Measurements from ENCODE around the gene IPO9. TPM values are rescaled to one million over a fixed set of nuclear protein-coding genes. Genes with fewer than 3 reads are reported as not detected.

The IPO9 gene
- polyA plus RNA-seq, 4 donors = 7.0 to 26.0 (median 12.3) TPM

DNA sequence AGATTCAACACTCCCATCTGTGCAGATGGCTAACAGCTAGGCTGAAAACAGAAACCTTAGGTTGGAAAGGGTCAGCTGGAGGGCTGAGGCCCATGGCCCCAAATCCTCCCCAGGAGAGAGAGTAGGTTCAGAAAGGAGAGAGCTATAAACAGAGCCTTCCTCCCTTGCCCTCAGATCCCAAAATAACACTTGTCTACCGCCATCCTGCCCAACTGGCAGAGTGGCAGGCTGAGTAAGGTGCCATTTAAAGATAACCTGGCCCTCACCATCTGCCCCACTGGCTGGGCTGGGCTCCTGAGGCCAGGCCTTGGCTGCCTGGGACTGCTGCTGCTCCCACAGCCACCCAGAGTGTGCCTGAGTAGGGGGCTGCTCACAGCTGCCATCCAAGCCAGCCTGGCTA lies 55.5 kb downstream of the IPO9 start:
- Histone ChIP-seq H3K4me3 (ENCODE audit: low read depth in 1 of 3, low read length in 3 of 3) (no peak overlapping the region), H3K4me1 (ENCODE audit: control insufficient read depth in 3 of 3, insufficient read depth in 2 of 3, low read depth in 1 of 3, low read length in 2 of 3) (peaks cover 0 to 12% (median 0%) of the 10 kb centered on the region in 3 donors), H3K27ac (ENCODE audit: low read depth in 1 of 3, low read length in 2 of 3) (no peak overlapping the region), H3K9me3 (ENCODE audit: control insufficient read depth in 2 of 2, insufficient read depth in 1 of 2, low read depth in 1 of 2, low read length in 1 of 2) (no peaks in the 10 kb centered on the region), H3K27me3 (ENCODE audit: control insufficient read depth in 3 of 3, insufficient read depth in 3 of 3, low read length in 3 of 3) (peaks cover 0 to 48% (median 0%) of the 10 kb centered on the region in 3 donors), H3K36me3 (ENCODE audit: control insufficient read depth in 3 of 3, insufficient read depth in 2 of 3, low read depth in 1 of 3, low read length in 3 of 3) (no peaks in the 10 kb centered on the region)
- 14 to 45% (median 17%) methylated on average over 1 of the region's 1 CpG for WGBS, 3 donors
- no peak for DNase-seq
- FAIRE-seq = no peak

- no peak for DNase-seq
- H3K4me1 ChIP-seq (ENCODE audit: control insufficient read depth in 3 of 3, insufficient read depth in 2 of 3, low read depth in 1 of 3, low read length in 2 of 3) = peaks cover 0 to 15% (median 0%) of the 10 kb centered on the region in 3 donors
- no peak overlapping the region for H3K27ac ChIP-seq (ENCODE audit: low read depth in 1 of 3, low read length in 2 of 3)
- whole genome bisulfite sequencing, 3 donors = 83 to 90% (median 84%) methylated on average over 6 of the region's 6 CpGs
- FAIRE-seq = no peak
- H3K4me3 ChIP-seq (ENCODE audit: low read depth in 1 of 3, low read length in 3 of 3) = no peak overlapping the region
- H3K9me3 ChIP-seq (ENCODE audit: control insufficient read depth in 2 of 2, insufficient read depth in 1 of 2, low read depth in 1 of 2, low read length in 1 of 2) = no peaks in the 10 kb centered on the region
- H3K36me3 ChIP-seq (ENCODE audit: control insufficient read depth in 3 of 3, insufficient read depth in 2 of 3, low read depth in 1 of 3, low read length in 3 of 3) = no peaks in the 10 kb centered on the region
- peaks cover 0 to 57% (median 2%) of the 10 kb centered on the region in 3 donors for H3K27me3 ChIP-seq (ENCODE audit: control insufficient read depth in 3 of 3, insufficient read depth in 3 of 3, low read length in 3 of 3)
Observed at GRCh38 chr1:201885531-201886075, 56.6 kb downstream of the IPO9 start.

GRCh38 chr1:201886103-201886885 lies 57.3 kb downstream of the IPO9 start:
- peaks cover 0 to 63% (median 2%) of the 10 kb centered on the region in 3 donors for H3K27me3 ChIP-seq (ENCODE audit: control insufficient read depth in 3 of 3, insufficient read depth in 3 of 3, low read length in 3 of 3)
- H3K36me3 ChIP-seq (ENCODE audit: control insufficient read depth in 3 of 3, insufficient read depth in 2 of 3, low read depth in 1 of 3, low read length in 3 of 3) = no peaks in the 10 kb centered on the region
- WGBS, 3 donors = 80 to 88% (median 81%) methylated on average over 9 of the region's 9 CpGs
- no peak overlapping the region for H3K27ac ChIP-seq (ENCODE audit: low read depth in 1 of 3, low read length in 2 of 3)
- H3K4me3 ChIP-seq (ENCODE audit: low read depth in 1 of 3, low read length in 3 of 3) = no peak overlapping the region
- H3K4me1 ChIP-seq (ENCODE audit: control insufficient read depth in 3 of 3, insufficient read depth in 2 of 3, low read depth in 1 of 3, low read length in 2 of 3) = peaks cover 0 to 15% (median 0%) of the 10 kb centered on the region in 3 donors
- FAIRE-seq (no peak), DNase-seq (no peak)
- H3K9me3 ChIP-seq (ENCODE audit: control insufficient read depth in 2 of 2, insufficient read depth in 1 of 2, low read depth in 1 of 2, low read length in 1 of 2) = no peaks in the 10 kb centered on the region

DNA sequence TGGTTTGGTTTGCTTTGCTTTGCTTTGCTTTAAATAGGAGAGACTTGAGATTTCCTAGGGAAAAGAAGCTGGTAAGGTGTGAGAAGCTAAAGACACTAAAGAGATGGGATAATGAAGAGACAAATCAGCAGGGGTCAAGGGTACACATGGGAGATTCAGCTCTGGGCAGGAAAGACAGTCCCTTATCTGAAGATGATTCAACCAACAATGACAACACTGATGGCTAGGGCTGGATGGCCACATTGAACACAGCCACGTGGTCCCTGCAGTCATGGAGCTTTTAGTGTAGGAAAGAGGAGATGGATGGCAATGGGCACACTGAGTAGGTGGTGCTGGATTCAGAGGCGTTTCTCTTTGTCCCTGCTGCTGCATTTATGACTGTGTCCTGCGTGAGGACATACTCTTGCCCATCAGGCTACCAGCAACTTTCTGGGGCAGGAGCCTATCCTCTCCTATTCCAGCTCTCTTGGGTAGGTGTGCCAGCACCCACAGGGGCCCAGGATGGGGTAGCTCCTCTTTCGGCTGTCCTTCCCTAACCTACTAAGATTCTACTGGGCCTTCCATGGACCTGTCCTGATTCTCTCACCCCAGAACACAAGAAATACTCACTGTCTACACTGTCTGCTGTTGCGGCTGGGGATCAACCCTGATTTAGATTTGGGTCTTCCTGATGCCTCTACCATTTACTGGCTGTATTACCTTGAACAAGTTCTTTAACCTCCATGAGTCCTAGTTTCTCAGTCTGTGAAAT lies 58.3 kb downstream of the IPO9 start:
- H3K36me3 ChIP-seq (ENCODE audit: control insufficient read depth in 3 of 3, insufficient read depth in 2 of 3, low read depth in 1 of 3, low read length in 3 of 3) = peaks cover 0 to 4% (median 0%) of the 10 kb centered on the region in 3 donors
- no peaks in the 10 kb centered on the region for H3K9me3 ChIP-seq (ENCODE audit: control insufficient read depth in 2 of 2, insufficient read depth in 1 of 2, low read depth in 1 of 2, low read length in 1 of 2)
- peaks cover 0 to 68% (median 2%) of the 10 kb centered on the region in 3 donors for H3K27me3 ChIP-seq (ENCODE audit: control insufficient read depth in 3 of 3, insufficient read depth in 3 of 3, low read length in 3 of 3)
- 62 to 81% (median 76%) methylated on average over 5 of the region's 5 CpGs for WGBS, 3 donors
- no peak for DNase-seq
- peaks cover 0 to 15% (median 0%) of the 10 kb centered on the region in 3 donors for H3K4me1 ChIP-seq (ENCODE audit: control insufficient read depth in 3 of 3, insufficient read depth in 2 of 3, low read depth in 1 of 3, low read length in 2 of 3)
- H3K27ac ChIP-seq (ENCODE audit: low read depth in 1 of 3, low read length in 2 of 3) = no peak overlapping the region
- FAIRE-seq = no peak
- H3K4me3 ChIP-seq (ENCODE audit: low read depth in 1 of 3, low read length in 3 of 3) = no peak overlapping the region

- peaks cover 0 to 70% (median 2%) of the 10 kb centered on the region in 3 donors for H3K27me3 ChIP-seq (ENCODE audit: control insufficient read depth in 3 of 3, insufficient read depth in 3 of 3, low read length in 3 of 3)
- H3K9me3 ChIP-seq (ENCODE audit: control insufficient read depth in 2 of 2, insufficient read depth in 1 of 2, low read depth in 1 of 2, low read length in 1 of 2) = no peaks in the 10 kb centered on the region
- H3K36me3 ChIP-seq (ENCODE audit: control insufficient read depth in 3 of 3, insufficient read depth in 2 of 3, low read depth in 1 of 3, low read length in 3 of 3) = peaks cover 0 to 4% (median 0%) of the 10 kb centered on the region in 3 donors
- peak within 1 kb of the TSS; percentile 55 to 58 (median 58) for H3K4me3 ChIP-seq (ENCODE audit: low read depth in 1 of 3, low read length in 3 of 3)
- peaks cover 0 to 15% (median 0%) of the 10 kb centered on the region in 3 donors for H3K4me1 ChIP-seq (ENCODE audit: control insufficient read depth in 3 of 3, insufficient read depth in 2 of 3, low read depth in 1 of 3, low read length in 2 of 3)
- FAIRE-seq (no peak), DNase-seq (peak; percentile 32 to 57)
- H3K27ac ChIP-seq (ENCODE audit: low read depth in 1 of 3, low read length in 2 of 3) = no peak within 1 kb of the TSS
- WGBS, 3 donors = 5 to 10% (median 10%) methylated on average over 36 to 49 of the region's 49 CpGs
Observed at GRCh38 chr1:201888282-201889089, 59.5 kb downstream of the IPO9 start, which contains the start of gene SHISA4. Gene SHISA4, plus strand, starts transcription at chr1:201888898. Its CDS starts 97 bp downstream, at chr1:201888995.

- 19 to 24% (median 21%) methylated on average over 28 to 33 of the region's 33 CpGs for WGBS, 3 donors
- Histone ChIP-seq H3K27me3 (ENCODE audit: control insufficient read depth in 3 of 3, insufficient read depth in 3 of 3, low read length in 3 of 3) (peaks cover 0 to 69% (median 2%) of the 10 kb centered on the region in 3 donors), H3K4me3 (ENCODE audit: low read depth in 1 of 3, low read length in 3 of 3) (peak overlapping the region; percentile 55 to 58 (median 58)), H3K9me3 (ENCODE audit: control insufficient read depth in 2 of 2, insufficient read depth in 1 of 2, low read depth in 1 of 2, low read length in 1 of 2) (no peaks in the 10 kb centered on the region), H3K36me3 (ENCODE audit: control insufficient read depth in 3 of 3, insufficient read depth in 2 of 3, low read depth in 1 of 3, low read length in 3 of 3) (peaks cover 0 to 4% (median 0%) of the 10 kb centered on the region in 3 donors), H3K4me1 (ENCODE audit: control insufficient read depth in 3 of 3, insufficient read depth in 2 of 3, low read depth in 1 of 3, low read length in 2 of 3) (peaks cover 0 to 15% (median 0%) of the 10 kb centered on the region in 3 donors), H3K27ac (ENCODE audit: low read depth in 1 of 3, low read length in 2 of 3) (no peak overlapping the region)
- DNase-seq (no peak), FAIRE-seq (no peak)
Observed at GRCh38 chr1:201889090-201889968, 60.4 kb downstream of the IPO9 start.

DNA sequence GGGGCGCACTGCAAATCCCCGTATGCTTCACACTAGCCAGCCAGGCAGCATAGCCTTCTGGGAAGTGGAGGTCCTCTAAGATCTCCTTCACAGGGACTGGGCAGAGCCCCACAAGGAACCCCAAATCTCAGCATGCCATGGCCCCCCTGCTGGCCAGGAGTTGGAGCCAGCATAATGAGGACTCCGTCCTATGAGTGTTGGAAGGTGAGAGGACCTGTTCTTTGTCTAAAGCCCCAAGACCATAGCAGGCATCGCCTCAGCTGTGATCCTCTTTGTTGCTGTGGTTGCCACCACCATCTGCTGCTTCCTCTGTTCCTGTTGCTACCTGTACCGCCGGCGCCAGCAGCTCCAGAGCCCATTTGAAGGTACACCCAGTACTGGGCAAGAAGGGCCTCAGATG lies 61.3 kb downstream of the IPO9 start:
- WGBS, 3 donors = 86 to 90% (median 89%) methylated on average over 7 of the region's 7 CpGs
- Histone ChIP-seq H3K4me1 (ENCODE audit: control insufficient read depth in 3 of 3, insufficient read depth in 2 of 3, low read depth in 1 of 3, low read length in 2 of 3) (peaks cover 0 to 15% (median 0%) of the 10 kb centered on the region in 3 donors), H3K36me3 (ENCODE audit: control insufficient read depth in 3 of 3, insufficient read depth in 2 of 3, low read depth in 1 of 3, low read length in 3 of 3) (peaks cover 0 to 4% (median 0%) of the 10 kb centered on the region in 3 donors), H3K9me3 (ENCODE audit: control insufficient read depth in 2 of 2, insufficient read depth in 1 of 2, low read depth in 1 of 2, low read length in 1 of 2) (no peaks in the 10 kb centered on the region), H3K27me3 (ENCODE audit: control insufficient read depth in 3 of 3, insufficient read depth in 3 of 3, low read length in 3 of 3) (peaks cover 0 to 62% (median 2%) of the 10 kb centered on the region in 3 donors), H3K4me3 (ENCODE audit: low read depth in 1 of 3, low read length in 3 of 3) (no peak overlapping the region), H3K27ac (ENCODE audit: low read depth in 1 of 3, low read length in 2 of 3) (no peak overlapping the region)
- FAIRE-seq (no peak), DNase-seq (no peak)

All from small intestine (tissue), 7 donors.